Left ventricle myocardium superior (tissue), 1 donor: ENCODE data around the gene CES1. TPM values are rescaled to one million over a fixed set of nuclear protein-coding genes. Genes with fewer than 3 reads are reported as not detected.
A peak's percentile ranks its signal among the peaks of the same experiment; 100 is the strongest.
"Not testable (repeated sequence)": the region's sequence is repeated elsewhere in the genome, so short reads cannot be mapped to it uniquely, and the experiment has no call there.

ENCODE experiments used
- ATAC-seq: fragments of 200-7000 bp; cut with Tn5 transposase; one replicate; pipeline ENCODE4 v1.9.1; 2020; ENCODE audit warnings: mild to moderate bottlenecking, moderate library complexity
- DNase-seq: peaks from one replicate; pipeline ENCODE4 v3.0.0-alpha.2; 2020
- intact Hi-C: fragments of 100-400 bp; cut with micrococcal nuclease; formaldehyde crosslinking; loops from one replicate; pipeline ENCODE4 v1.11.0; 2022
- total RNA-seq: library from RNA; stranded (reverse); fragmentation: NEBNext Ultra II Directional; extraction: Animal tissue kit (Norgen Biotek cat#: 25700); gene quantifications from one replicate; pipeline ENCODE4 v1.2.1, GENCODE V29; 2021
- donor health status: DM: no; HTN: yes; CAD: no; lungs with severe emphysema.

Gene CES1
- total RNA-seq, 1 donor from 2014 or later: 30.3 TPM

- intact Hi-C loops: no loop called here
- no peak for DNase-seq
- no peak for ATAC-seq
These were observed 23.0 kb downstream of the CES1 start for GRCh38 chr16:55809851-55810250.

- DNase-seq (no peak), ATAC-seq (no peak)
- intact Hi-C loops: no loop called here
These were observed 23.5 kb downstream of the CES1 start for GRCh38 chr16:55809386-55809785.

GRCh38 chr16:55808286-55808685 is 24.6 kb downstream of the CES1 start:
- intact Hi-C loops, ATAC-seq, DNase-seq: not testable (repeated sequence)

GRCh38 chr16:55805104-55805503 is 27.8 kb downstream of the CES1 start:
- ATAC-seq: peak; percentile 83
- DNase-seq, intact Hi-C loops: not testable (repeated sequence)

- DNase-seq, intact Hi-C loops, ATAC-seq: not testable (repeated sequence)
These were observed 29.2 kb downstream of the CES1 start for GRCh38 chr16:55803681-55804080.

GRCh38 chr16:55792934-55793374 is 39.9 kb downstream of the CES1 start:
- ATAC-seq, DNase-seq, intact Hi-C loops: not testable (repeated sequence)

GRCh38 chr16:55791512-55791911 is 41.4 kb downstream of the CES1 start:
- intact Hi-C loops, DNase-seq: not testable (repeated sequence)
- ATAC-seq: peak; percentile 84

GRCh38 chr16:55790240-55790639 is 42.7 kb downstream of the CES1 start:
- DNase-seq, intact Hi-C loops: not testable (repeated sequence)
- peak; percentile 73 for ATAC-seq

GRCh38 chr16:55782793-55783091 is 50.2 kb downstream of the CES1 start:
- DNase-seq, ATAC-seq, intact Hi-C loops: not testable (repeated sequence)

GRCh38 chr16:55782091-55782792 is 50.7 kb downstream of the CES1 start:
- DNase-seq, ATAC-seq, intact Hi-C loops: not testable (repeated sequence)

- ATAC-seq, intact Hi-C loops, DNase-seq: not testable (repeated sequence)
These were observed 51.4 kb downstream of the CES1 start for GRCh38 chr16:55781456-55781855.

GRCh38 chr16:55780095-55780407 is 52.8 kb downstream of the CES1 start:
- intact Hi-C loops, DNase-seq: not testable (repeated sequence)
- peak; percentile 17 for ATAC-seq

- no peak for DNase-seq
- ATAC-seq: no peak
- intact Hi-C loops: no loop called here
These were observed 53.3 kb downstream of the CES1 start for GRCh38 chr16:55779402-55780094.

- ATAC-seq: no peak
- no peak for DNase-seq
- intact Hi-C loops: no loop called here
These were observed 54.1 kb downstream of the CES1 start for GRCh38 chr16:55778757-55779156.

- DNase-seq (no peak), ATAC-seq (no peak)
- intact Hi-C loops: no loop called here
These were observed 57.0 kb downstream of the CES1 start for GRCh38 chr16:55775857-55776256.

- DNase-seq (peak; percentile 37), ATAC-seq (peak; percentile 30)
- intact Hi-C loops: no loop called here
These were observed 58.9 kb downstream of the CES1 start for GRCh38 chr16:55773859-55774549.

- no peak for DNase-seq
- ATAC-seq: no peak
- intact Hi-C loops: no loop called here
These were observed 67.7 kb downstream of the CES1 start for GRCh38 chr16:55765161-55765560.

- intact Hi-C loops: no loop called here
- ATAC-seq: peak; percentile 84
- DNase-seq: peak; percentile 82
These were observed 72.4 kb downstream of the CES1 start for GRCh38 chr16:55760310-55761001.

GRCh38 chr16:55759965-55760309 is 73.0 kb downstream of the CES1 start:
- peak; percentile 84 for ATAC-seq
- DNase-seq, intact Hi-C loops: not testable (repeated sequence)
